Activated T-cell treated with anti-CD3 and anti-CD28 coated beads for 4 hours (primary cell): Measurements from ENCODE around the gene TSSC4.

ENCODE experiments used
- DNase-seq: peaks from one replicate; pipeline ENCODE4 v3.0.0-alpha.2; 2020

The TSSC4 gene

DNA sequence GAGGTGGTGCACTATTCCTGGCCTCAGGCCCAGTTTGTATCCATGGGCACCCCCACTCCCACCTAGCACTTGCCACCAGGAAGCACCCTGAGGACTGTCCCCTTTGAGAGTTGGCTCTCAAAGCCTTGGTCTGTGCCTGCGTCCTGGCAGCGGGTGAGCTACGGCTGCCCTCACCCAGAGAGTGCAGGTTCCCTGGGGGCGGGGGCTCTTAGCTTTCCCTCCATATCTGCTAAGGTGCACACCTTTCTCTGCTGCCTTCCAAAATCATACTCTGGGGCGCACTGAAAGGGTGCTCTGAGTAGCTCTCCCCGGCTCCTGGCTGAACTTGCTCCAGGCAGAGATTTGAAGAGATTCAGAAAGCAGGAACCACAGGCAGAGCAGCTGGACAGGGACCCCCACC lies 51.4 kb downstream of the TSSC4 start:
- DNase-seq, result no peak

- no peak for DNase-seq
Measured at GRCh38 chr11:2452321-2453012, 51.9 kb downstream of the TSSC4 start.

DNA sequence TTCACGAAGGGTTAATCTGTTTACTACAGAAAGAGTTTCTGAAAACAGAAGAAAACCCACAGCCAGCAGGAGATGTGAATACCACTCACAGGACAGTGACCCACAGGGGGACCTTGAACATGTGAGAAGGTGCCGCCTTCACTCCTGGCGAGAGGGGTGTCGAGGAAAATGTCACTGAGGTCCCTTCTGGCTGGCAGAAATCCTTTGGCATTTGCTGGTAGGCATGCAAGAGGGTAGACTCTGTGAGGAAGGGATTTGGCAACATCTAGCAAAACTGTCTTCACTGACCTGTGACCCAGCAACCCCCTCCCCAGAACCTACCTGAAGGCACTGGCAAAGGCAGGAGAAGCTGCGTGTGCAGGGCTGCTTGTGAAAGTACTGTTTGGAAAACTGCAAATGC lies 52.9 kb downstream of the TSSC4 start:
- no peak for DNase-seq
